ENCODE data around the gene TUBB. TPM values are rescaled to one million over a fixed set of nuclear protein-coding genes. Genes with fewer than 3 reads are reported as not detected.

The TUBB gene
- total and polyA plus RNA-seq, 9 of the 15 experiments (the other 6 are each of a cell fraction or from before 2014, with no cell fraction given), result 971 to 2,870 (median 1,478) TPM

DNA sequence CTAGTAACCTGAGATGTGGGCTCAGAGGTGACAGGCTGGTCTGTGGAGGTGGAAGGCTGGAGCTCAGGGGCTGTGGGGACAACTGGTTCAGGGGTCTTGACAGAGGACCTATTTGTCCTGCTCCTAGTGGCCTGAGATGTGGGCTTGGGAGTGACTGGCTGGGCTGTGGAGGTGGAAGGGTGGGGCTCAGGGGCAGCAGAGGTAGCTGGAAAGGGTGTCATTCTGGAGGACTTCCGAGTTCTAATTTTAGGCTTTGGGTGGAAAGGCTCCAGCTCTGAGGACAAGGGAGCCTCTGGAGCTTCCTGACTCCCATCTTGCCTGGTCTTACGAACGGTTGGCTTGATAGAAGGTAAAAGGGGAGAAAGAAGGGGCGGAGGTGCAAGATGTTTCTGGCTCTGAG lies 14.5 kb upstream of the TUBB start:
- H3K27me3 ChIP-seq (ENCODE audit: control insufficient read depth in 2 of 2, insufficient read depth in 2 of 2, low read length in 2 of 2), result no peaks in the 10 kb centered on the region
- in situ Hi-C loops (cut with MboI), result no loop called here
- H3K9me1 ChIP-seq (ENCODE audit: control insufficient read depth, insufficient read depth, low read length), result no peaks in the 10 kb centered on the region
- no peaks in the 10 kb centered on the region for H4K20me1 ChIP-seq (replicated peaks; ENCODE audit: control insufficient read depth, insufficient read depth, low read length)
- CTCF ChIA-PET (ENCODE audit: low intra/inter-chr PET ratio), result interaction anchor here (0.6 kb wide), 1 partner anchor 1957 kb away, joined by 3 read pairs; no protein-coding TSS in a partner anchor
- POLR2A ChIA-PET, result interaction anchor here (23.5 to 27.1 kb wide), 2 partner anchors 6 to 7 kb away, joined by 524 read pairs; partner anchors contain the start of genes MDC1, NRM and TUBB
- ATAC-seq (no peak), FAIRE-seq (no peak), DNase-seq (ENCODE audit: extremely low read depth in 1 of 4, low spot score in 3 of 4) (no peak)
- no peak overlapping the region for H3K4me2 ChIP-seq (ENCODE audit: insufficient read depth, low read length)
- no TSS peak for BruUV-seq (replicated peaks)
- H3K27ac ChIP-seq (ENCODE audit: extremely low read depth, low read depth, low read length), result no peak overlapping the region
- no peak overlapping the region; a peak in 1 of 4 replicates for H3K9ac ChIP-seq (ENCODE audit: insufficient read depth in 1 of 2, low read depth in 2 of 2, low read length in 2 of 2)
- H3K36me3 ChIP-seq (ENCODE audit: control insufficient read depth, insufficient read depth, low read length), result peaks cover 82% of the 10 kb centered on the region
- 74% methylated on average over 4 of the region's 4 CpGs for WGBS (ENCODE audit: insufficient coverage, low coverage, missing lambda C conversion rate)
- no peak overlapping the region for H3K4me3 ChIP-seq
- intact Hi-C loops (cut with micrococcal nuclease), result no loop called here
- no peaks in the 10 kb centered on the region for H3K4me1 ChIP-seq (replicated peaks in 1 of 2; ENCODE audit: control insufficient read depth in 2 of 2, insufficient read depth in 2 of 2, low read length in 2 of 2)
- no peaks in the 10 kb centered on the region for H3K79me2 ChIP-seq (ENCODE audit: control insufficient read depth, insufficient read depth, low read length)
- H2AFZ ChIP-seq (ENCODE audit: low read depth, low read length), result no peak overlapping the region
- no peaks in the 10 kb centered on the region for H3K9me3 ChIP-seq (replicated peaks; ENCODE audit: control insufficient read depth, insufficient read depth, low read depth, low read length)
- TF ChIP-seq ZNF584 (CRISPR knock-in tag; IDR thresholded peaks at IDR 0.05; ENCODE audit: low read depth) (no peak), KAT8 (IDR thresholded peaks at IDR 0.05; ENCODE audit: low read depth) (no peak), BCOR (IDR thresholded peaks at IDR 0.05) (no peak), SMARCA4 (IDR thresholded peaks at IDR 0.05) (no peak), ARID1B (IDR thresholded peaks at IDR 0.05) (no peak), ELF4 (CRISPR knock-in tag; IDR thresholded peaks at IDR 0.05) (no peak), KLF1 (tag; IDR thresholded peaks at IDR 0.05) (no peak), ZNF551 (CRISPR knock-in tag; IDR thresholded peaks at IDR 0.05) (no peak), FOXM1 (IDR thresholded peaks at IDR 0.05; ENCODE audit: low read depth) (no peak), FOXM1 (CRISPR knock-in tag; IDR thresholded peaks at IDR 0.05; ENCODE audit: low read depth) (no peak), POLR2H (tag; IDR thresholded peaks at IDR 0.05; ENCODE audit: low read depth) (no peak)
- TF ChIP-seq, protein P1, sequence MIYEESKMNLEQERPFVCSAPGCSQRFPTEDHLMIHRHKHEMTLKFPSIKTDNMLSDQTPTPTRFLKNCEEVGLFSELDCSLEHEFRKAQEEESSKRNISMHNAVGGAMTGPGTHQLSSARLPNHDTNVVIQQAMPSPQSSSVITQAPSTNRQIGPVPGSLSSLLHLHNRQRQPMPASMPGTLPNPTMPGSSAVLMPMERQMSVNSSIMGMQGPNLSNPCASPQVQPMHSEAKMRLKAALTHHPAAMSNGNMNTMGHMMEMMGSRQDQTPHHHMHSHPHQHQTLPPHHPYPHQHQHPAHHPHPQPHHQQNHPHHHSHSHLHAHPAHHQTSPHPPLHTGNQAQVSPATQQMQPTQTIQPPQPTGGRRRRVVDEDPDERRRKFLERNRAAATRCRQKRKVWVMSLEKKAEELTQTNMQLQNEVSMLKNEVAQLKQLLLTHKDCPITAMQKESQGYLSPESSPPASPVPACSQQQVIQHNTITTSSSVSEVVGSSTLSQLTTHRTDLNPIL (CRISPR knock-in tag; IDR thresholded peaks at IDR 0.05), result no peak
- TF ChIP-seq, protein P2, sequence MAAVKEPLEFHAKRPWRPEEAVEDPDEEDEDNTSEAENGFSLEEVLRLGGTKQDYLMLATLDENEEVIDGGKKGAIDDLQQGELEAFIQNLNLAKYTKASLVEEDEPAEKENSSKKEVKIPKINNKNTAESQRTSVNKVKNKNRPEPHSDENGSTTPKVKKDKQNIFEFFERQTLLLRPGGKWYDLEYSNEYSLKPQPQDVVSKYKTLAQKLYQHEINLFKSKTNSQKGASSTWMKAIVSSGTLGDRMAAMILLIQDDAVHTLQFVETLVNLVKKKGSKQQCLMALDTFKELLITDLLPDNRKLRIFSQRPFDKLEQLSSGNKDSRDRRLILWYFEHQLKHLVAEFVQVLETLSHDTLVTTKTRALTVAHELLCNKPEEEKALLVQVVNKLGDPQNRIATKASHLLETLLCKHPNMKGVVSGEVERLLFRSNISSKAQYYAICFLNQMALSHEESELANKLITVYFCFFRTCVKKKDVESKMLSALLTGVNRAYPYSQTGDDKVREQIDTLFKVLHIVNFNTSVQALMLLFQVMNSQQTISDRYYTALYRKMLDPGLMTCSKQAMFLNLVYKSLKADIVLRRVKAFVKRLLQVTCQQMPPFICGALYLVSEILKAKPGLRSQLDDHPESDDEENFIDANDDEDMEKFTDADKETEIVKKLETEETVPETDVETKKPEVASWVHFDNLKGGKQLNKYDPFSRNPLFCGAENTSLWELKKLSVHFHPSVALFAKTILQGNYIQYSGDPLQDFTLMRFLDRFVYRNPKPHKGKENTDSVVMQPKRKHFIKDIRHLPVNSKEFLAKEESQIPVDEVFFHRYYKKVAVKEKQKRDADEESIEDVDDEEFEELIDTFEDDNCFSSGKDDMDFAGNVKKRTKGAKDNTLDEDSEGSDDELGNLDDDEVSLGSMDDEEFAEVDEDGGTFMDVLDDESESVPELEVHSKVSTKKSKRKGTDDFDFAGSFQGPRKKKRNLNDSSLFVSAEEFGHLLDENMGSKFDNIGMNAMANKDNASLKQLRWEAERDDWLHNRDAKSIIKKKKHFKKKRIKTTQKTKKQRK (IDR thresholded peaks at IDR 0.05; ENCODE audit: borderline replicate concordance, low read depth, low read length), result no peak
- TF ChIP-seq, protein P3, sequence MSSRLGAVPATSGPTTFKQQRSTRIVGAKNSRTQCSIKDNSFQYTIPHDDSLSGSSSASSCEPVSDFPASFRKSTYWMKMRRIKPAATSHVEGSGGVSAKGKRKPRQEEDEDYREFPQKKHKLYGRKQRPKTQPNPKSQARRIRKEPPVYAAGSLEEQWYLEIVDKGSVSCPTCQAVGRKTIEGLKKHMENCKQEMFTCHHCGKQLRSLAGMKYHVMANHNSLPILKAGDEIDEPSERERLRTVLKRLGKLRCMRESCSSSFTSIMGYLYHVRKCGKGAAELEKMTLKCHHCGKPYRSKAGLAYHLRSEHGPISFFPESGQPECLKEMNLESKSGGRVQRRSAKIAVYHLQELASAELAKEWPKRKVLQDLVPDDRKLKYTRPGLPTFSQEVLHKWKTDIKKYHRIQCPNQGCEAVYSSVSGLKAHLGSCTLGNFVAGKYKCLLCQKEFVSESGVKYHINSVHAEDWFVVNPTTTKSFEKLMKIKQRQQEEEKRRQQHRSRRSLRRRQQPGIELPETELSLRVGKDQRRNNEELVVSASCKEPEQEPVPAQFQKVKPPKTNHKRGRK (tag; IDR thresholded peaks at IDR 0.05), result no peak
- TF ChIP-seq, protein P4, sequence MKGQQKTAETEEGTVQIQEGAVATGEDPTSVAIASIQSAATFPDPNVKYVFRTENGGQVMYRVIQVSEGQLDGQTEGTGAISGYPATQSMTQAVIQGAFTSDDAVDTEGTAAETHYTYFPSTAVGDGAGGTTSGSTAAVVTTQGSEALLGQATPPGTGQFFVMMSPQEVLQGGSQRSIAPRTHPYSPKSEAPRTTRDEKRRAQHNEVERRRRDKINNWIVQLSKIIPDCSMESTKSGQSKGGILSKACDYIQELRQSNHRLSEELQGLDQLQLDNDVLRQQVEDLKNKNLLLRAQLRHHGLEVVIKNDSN (CRISPR knock-in tag; IDR thresholded peaks at IDR 0.05), result no peak
- TF ChIP-seq, protein P5, sequence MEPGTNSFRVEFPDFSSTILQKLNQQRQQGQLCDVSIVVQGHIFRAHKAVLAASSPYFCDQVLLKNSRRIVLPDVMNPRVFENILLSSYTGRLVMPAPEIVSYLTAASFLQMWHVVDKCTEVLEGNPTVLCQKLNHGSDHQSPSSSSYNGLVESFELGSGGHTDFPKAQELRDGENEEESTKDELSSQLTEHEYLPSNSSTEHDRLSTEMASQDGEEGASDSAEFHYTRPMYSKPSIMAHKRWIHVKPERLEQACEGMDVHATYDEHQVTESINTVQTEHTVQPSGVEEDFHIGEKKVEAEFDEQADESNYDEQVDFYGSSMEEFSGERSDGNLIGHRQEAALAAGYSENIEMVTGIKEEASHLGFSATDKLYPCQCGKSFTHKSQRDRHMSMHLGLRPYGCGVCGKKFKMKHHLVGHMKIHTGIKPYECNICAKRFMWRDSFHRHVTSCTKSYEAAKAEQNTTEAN (CRISPR knock-in tag; IDR thresholded peaks at IDR 0.05), result no peak

Measured in K562 (cell line).